GM21737 (cell line): ENCODE data around the gene SCN1A.
"Not testable (repeated sequence)": the region's sequence is repeated elsewhere in the genome, so short reads cannot be mapped to it uniquely, and the experiment has no call there.

ENCODE experiments used
- ATAC-seq: cut with Tn5 transposase; IDR thresholded peaks from one replicate; pipeline ENCODE4 v1.9.1; 2021; ENCODE audit warnings: mild to moderate bottlenecking, moderate library complexity; ENCODE audit not compliant: unreplicated experiment

Gene SCN1A

DNA sequence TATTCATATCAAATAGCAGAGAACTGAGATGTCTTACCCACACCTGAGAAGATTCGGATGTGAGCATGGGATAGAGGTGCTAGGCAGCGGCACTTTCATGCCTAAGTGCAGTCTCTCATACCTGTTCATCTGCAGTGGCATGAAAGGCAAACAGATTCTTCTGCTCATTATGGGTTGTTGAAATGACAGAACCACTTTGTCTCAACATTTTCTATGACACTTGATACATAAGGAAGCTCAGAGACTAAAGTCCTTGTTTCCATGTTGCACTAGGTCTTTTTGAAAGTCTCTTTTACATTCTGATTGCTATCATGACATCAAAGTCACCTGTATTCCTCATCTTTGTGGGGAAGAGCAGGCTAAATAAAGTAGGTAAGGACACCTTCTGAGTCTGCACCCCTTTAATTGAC, 8.0 kb upstream of the SCN1A start:
- no peak for ATAC-seq

- no peak for ATAC-seq
These were observed 7.5 kb upstream of the SCN1A start for GRCh38 chr2:166135152-166135848.

DNA sequence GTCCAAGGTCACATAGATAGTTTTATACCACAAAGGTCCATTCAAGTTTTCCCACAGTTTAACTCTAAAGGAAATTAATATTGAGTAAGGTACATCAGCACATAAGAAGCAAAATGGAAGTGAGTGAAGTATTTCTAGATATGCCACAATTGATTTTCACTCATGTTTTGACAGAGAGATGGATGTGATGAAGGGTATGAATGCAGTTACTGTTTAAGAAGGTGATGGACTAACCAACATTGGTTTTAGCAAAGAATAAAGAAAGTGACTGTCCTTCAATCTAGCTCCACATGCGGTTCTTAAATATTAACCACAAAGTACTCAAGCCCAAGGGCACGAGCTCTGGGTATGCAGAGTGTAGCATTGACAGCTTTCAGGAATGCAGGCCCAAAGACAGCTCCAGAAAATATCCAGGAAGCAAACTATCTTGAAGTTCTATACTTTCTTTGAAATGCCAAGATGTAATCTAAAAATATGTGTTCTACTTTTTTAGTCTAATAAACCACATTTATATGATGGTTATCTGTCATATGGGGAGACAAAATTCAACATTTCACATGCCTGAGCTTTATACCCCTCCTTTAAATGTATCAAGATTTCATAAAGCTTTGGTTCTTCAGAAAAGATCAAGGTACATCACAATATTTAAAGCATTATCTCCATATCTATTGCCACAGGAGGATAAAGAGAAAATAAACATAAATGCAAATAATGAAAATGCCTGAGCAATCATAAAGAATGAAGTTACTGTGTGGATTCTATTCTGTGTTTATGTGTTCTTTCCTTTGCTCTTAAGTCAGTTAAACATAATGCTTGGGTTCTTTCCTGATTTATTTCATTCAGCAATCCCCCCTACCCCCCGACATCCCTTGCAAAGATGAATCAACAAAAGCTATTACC, 6.7 kb upstream of the SCN1A start:
- no peak for ATAC-seq

DNA sequence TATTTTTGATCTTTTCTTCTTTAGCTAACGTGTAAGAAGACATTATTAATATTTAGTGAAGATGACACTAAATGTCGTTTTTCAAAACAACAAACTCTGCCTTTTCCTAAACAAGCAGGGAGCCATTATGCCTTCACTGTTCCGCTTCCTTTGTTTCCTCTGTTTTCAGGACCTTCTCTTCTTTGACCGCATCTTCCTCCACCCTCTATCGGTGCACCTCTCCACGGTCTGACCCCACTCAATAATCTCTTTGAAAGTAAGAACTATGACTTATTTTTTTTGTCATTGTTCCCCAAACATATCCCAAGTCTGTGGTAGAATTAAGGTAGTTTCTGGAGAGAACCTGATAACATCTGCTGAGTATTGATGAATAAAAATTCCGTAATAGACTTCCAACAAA, 5.8 kb upstream of the SCN1A start:
- no peak for ATAC-seq

DNA sequence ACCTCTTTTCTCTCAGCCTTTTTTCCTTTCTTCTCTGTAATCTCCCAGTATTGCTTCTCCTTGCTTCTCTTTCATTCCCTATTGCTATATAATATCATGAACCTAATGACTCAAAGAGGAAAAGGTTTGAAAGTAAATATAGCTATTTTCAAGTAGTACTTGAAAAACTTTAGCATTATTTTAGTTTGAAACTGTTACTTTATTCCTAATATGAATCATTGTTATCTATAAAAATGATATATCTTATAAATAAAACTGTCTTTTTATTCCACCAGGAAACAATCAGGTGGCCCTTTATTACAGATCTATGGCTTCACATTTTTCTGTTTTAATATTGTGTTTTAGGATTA, 311 bp upstream of the SCN1A start:
- ATAC-seq: no peak

GRCh38 chr2:166126007-166126639, 1.7 kb downstream of the SCN1A start:
- ATAC-seq: no peak

DNA sequence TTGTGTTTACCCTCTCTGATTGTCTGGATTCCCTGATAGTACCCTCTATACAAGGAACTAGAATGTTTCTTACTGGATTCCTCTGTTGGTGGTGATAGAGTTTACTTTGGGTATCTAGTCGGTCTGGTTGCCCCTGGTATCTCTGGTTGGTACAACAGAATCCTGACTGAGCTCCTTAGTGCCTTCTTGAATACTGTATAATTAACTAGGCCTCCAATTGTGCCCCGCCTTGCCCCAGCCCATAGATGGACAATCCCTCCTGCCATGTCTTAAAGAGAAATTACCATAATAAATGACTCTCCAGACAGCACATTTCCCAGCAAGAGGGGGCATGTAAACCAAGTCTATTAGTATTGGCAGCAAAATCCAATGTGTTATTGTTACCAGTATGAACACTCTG, 2.3 kb downstream of the SCN1A start:
- ATAC-seq: no peak

- ATAC-seq: no peak
These were observed 9.6 kb downstream of the SCN1A start for GRCh38 chr2:166118180-166118579.

DNA sequence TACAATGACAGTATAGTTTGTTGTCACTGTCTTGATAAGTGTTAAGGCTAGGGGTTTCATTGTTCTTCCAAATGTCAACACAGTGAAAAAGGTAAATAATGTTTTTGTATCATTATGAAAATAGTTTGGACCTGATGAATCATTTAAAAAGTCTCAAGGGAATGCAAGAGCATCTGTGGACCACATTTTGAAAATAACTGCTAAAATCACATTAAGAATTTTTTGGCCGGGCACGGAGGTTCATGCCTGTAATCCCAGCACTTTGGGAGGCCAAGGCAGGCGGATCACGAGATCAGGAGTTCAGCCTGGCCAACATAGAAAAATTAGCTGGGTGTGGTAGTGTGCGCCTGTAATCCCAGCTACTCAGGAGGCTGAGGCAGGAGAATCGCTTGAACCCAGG, 10.3 kb downstream of the SCN1A start:
- ATAC-seq: no peak

GRCh38 chr2:166115589-166115988, 12.2 kb downstream of the SCN1A start:
- no peak for ATAC-seq

GRCh38 chr2:166112193-166112605, 15.6 kb downstream of the SCN1A start:
- no peak for ATAC-seq

- ATAC-seq: no peak
These were observed 21.3 kb downstream of the SCN1A start for GRCh38 chr2:166106431-166107015.

GRCh38 chr2:166104773-166105172, 23.0 kb downstream of the SCN1A start:
- ATAC-seq: no peak

GRCh38 chr2:166104084-166104483, 23.7 kb downstream of the SCN1A start:
- ATAC-seq: no peak

DNA sequence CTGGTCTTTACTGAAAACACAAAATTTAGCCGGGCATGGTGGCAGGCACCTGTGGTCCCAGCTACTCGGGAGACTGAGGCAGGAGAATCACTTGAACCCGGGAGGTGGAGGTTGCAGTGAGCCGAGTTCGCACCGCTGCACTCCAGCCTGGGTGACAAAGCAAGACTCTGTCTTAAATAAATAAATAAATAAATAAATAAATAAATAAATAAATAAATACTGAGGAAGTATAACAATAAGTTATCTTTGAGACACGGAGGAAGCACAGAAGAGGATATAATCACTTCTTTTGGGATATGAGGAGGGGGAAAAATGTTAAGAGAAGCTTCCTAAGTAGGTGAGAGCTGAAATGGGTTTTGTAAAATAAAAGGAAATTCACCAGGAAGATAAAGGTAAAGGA, 24.5 kb downstream of the SCN1A start:
- not testable (repeated sequence) for ATAC-seq

- ATAC-seq: no peak
These were observed 33.5 kb downstream of the SCN1A start for GRCh38 chr2:166094325-166094724.

GRCh38 chr2:166092889-166093288, 34.9 kb downstream of the SCN1A start:
- ATAC-seq: no peak

GRCh38 chr2:166091439-166091838, 36.4 kb downstream of the SCN1A start:
- ATAC-seq: no peak

- ATAC-seq: no peak
These were observed 36.9 kb downstream of the SCN1A start for GRCh38 chr2:166090908-166091307.

DNA sequence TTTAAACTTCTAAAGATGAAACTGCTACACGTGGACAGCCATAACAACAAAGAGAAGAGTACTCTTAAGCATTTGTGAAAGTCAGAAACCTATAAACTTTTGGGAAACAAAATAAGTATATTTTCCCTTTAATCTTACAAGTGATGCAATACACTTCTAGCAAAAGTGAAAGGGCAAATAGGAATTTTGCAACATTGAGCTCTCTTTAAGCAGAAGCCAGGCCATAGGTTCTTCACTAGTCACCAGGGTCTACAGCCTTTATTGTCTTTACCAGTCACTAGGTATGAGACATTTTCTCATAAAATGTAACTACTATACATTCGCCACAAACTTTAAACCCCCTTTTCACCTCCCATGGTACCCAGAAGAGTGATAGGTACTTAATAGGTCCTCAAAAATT, 37.5 kb downstream of the SCN1A start:
- no peak for ATAC-seq

DNA sequence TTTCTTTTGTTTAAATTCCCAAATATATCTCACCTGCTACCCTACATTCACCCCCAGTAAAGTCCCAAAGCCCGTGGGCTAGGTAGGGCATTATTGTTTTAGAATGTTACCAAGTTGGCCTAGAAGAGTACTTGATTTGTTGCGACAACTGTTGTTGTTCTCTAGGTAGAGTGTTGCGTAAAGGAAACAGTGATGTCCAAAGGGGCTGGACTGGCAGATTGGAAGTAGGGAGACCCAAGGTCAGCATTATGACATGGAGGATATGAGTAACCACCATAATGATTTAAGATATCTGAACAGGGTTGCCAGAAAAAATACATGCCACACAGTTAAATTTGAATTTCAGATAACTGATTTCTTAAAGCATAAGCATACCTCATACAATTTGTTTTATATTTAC, 39.2 kb downstream of the SCN1A start:
- ATAC-seq: no peak

GRCh38 chr2:166084301-166084700, 43.5 kb downstream of the SCN1A start:
- no peak for ATAC-seq
